HK-2 (cell line): ENCODE data around the gene PDE8A.

Source experiments
- DNase-seq: peaks from one replicate; pipeline ENCODE4 v3.0.0-alpha.2; 2018; ENCODE audit not compliant: unreplicated experiment

The PDE8A gene

GRCh38 chr15:85086855-85087254 is 105.2 kb downstream of the PDE8A start:
- no peak for DNase-seq

DNA sequence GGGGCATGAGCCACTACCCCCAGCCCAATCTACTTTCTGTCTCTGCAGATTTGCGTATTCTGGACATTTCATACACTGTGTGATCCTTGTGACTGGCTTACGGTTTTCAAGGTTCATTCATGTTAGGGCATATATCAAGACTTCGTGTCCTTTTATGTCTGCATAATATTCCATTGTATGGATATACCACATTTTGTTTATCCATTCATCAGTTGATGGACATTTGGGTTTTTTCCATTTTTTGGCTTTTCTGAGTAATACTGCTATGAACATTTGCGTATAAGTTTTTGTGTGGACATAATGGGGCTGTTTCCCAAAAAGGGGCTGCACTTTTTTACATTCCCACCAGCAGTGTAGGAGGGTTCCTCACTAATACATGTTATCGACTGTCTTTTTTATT is 106.6 kb downstream of the PDE8A start:
- DNase-seq, result no peak

DNA sequence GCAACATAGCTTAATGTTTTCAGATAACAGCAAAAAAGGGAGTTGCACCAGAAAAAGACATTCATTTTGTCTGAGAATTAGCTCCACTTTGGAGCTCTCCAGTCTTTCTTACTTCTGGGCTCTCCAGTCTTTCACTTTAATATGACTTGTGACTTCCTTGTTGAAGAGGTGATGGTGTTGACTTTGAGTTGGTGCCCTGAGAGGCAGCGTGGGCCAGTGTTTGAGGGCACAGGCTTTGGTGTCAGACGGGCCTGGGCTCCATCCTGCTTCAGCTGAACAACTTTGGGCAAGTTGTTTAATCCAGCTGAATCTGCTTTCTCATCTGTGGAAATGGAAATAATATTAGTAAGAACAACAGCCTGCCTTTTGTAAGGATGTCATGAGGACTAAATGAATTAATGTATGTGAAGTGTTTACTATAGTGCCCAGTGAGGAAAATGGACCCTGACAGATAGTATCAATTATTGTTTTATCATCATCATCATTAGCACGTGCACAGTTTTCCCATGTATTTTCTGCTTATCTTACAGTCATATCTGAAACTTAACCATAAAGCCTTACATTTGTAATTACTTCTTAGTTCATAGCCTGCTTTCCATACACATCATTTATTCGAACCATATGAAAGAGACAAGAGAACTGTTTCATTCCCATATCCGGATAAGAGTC is 108.4 kb downstream of the PDE8A start:
- DNase-seq, result no peak

- no peak for DNase-seq
These were observed 110.3 kb downstream of the PDE8A start for GRCh38 chr15:85091990-85092389.

GRCh38 chr15:85094685-85095084 is 113.0 kb downstream of the PDE8A start:
- no peak for DNase-seq

- no peak for DNase-seq
These were observed 113.9 kb downstream of the PDE8A start for GRCh38 chr15:85095566-85095965.

DNA sequence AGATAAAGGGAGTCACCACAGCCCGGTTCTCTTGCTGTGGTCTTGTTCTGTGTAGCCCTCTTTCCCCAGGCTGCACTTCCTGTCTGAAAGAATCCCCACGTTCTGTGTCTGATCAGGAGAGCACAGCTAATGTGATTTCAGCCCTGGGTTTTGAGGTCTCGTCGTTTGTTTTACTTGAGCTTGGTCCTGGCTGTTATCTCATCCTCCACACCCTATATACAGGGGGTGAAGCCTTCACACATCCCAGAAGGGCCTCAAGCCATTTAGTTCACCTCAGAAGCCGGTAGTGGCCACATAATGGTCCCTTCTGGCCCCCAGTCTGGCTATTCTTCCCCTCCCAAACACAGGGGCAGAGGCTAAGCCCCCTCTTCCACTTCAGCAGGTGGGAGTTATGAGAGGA is 115.6 kb downstream of the PDE8A start:
- no peak for DNase-seq

DNA sequence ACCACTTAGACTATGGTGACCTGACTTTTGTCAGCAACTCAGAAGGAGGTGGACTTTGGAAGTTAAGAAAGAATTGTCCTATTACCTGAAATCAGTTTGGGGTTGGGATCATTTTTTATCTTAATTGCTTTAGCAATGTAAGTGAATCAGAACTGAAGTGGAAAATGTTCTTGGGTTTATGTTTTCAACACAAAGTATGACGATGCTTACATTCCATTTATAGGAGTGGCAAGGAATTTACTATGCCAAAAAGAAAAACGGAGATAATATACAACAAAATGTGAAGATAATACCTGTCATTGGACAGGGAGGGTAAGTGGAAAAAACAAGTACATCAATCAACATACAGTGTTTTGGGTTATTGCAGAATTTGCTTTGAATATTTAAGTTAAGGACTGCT is 116.1 kb downstream of the PDE8A start:
- no peak for DNase-seq

GRCh38 chr15:85099195-85099803 is 117.6 kb downstream of the PDE8A start:
- DNase-seq, result no peak

GRCh38 chr15:85100186-85100937 is 118.7 kb downstream of the PDE8A start:
- no peak for DNase-seq

- DNase-seq, result no peak
These were observed 122.9 kb downstream of the PDE8A start for GRCh38 chr15:85104584-85104983.

- no peak for DNase-seq
These were observed 126.5 kb downstream of the PDE8A start for GRCh38 chr15:85108136-85108535.

DNA sequence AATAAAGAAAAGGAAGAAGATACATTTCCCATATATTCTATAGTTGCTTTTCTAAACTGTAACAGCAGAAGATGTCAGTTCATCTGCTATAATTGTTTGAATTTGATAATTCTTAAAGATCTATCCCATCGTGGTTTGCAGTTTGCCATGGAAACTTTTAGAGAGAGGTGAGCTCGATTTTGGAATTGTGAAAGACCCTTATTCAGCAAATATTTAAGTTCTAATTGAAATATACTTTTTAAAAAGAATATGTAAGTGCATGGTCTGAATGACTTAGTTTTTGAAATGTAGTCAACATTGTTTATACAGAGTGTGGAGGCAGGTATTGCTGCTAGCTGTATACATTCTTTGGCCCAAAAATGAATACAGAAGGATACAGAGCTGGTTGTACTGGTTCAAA is 127.7 kb downstream of the PDE8A start:
- no peak for DNase-seq

- DNase-seq, result no peak
These were observed 131.3 kb downstream of the PDE8A start for GRCh38 chr15:85112997-85113396.

DNA sequence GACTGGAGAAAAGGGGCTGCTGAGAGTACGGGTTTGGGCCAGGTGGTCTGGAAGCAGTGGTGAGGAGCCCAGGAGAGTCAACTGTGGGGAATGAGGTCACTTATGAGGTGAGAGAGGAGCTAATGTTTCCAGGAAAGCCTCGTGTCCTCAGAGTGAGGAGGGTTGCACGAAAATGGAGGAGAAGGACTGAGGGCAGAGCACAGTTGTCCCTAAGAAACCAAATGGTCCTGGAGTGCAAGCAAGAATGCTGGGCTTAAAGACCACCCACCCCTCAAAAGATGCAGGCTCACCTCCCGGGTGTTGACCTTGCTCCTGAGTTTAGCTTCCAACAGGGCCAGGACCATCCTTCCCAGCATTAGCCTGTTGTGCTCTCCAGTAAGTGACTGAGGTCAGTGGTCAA is 133.2 kb downstream of the PDE8A start:
- DNase-seq, result no peak

- DNase-seq, result no peak
These were observed 134.4 kb downstream of the PDE8A start for GRCh38 chr15:85116066-85116465.

- no peak for DNase-seq
These were observed 134.8 kb downstream of the PDE8A start for GRCh38 chr15:85116494-85116893.

GRCh38 chr15:85116925-85117646 is 135.4 kb downstream of the PDE8A start:
- DNase-seq, result no peak

DNA sequence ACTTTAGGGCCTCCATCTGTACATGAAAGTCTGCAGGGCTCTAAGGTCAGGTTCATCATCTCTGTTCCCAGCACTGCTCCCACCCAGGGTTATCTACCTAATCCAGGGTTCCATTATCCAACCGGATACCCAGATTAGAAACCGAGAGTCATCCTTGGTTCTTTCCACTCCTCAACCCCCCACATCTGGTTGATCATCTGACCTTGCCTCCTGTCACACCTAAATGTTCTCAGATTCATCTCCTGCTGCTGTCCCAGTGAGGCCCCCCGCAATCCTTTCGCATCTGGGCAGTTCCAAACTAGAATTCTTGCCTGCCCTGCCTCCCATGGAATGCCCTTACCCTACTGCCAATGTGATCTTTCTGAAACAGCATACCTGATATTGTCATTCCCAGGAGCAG is 136.5 kb downstream of the PDE8A start:
- no peak for DNase-seq

- no peak for DNase-seq
These were observed 136.9 kb downstream of the PDE8A start for GRCh38 chr15:85118581-85118980.

DNA sequence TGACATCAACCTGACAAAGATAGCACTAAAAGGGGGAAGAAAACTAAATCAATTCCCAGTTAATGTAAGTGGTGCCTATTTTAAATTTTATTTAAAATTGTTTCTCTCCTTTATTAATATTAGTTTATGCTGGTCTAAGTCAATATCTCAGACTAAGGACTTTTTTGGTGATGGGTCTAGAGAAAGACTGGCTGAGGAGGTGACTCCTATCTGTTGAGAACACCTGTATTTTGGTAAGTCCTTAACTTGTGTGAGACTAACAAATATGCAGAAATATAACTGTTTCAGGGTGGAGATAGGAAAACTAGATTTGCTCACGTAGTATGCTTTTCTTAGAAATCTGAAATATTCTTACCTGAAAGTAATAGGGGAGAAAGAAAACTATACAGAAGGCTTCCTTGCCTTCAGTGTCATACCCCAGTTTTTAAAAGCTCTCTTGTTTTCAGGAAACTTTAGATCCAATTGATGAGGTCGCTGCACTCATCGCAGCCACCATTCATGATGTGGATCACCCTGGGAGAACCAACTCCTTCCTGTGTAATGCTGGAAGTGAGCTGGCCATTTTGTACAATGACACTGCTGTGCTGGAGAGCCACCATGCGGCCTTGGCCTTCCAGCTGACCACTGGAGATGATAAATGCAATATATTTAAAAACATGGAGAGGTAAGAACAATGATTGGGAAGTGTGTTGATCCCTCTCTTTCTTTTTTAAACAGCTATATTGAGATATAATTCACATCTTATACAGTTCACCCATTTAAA is 138.9 kb downstream of the PDE8A start:
- DNase-seq, result no peak

- no peak for DNase-seq
These were observed 142.5 kb downstream of the PDE8A start for GRCh38 chr15:85124173-85124572.
